Posterior vena cava (tissue), 2 donors: ENCODE results near the gene PRMT6. TPM values are rescaled to one million over a fixed set of nuclear protein-coding genes. Genes with fewer than 3 reads are reported as not detected.
"Not testable (repeated sequence)": the region's sequence is repeated elsewhere in the genome, so short reads cannot be mapped to it uniquely, and the experiment has no call there.

Experiments
- DNase-seq: peaks from one replicate; pipeline ENCODE4 v3.0.0-alpha.2; 2020; ENCODE audit warnings: low spot score
- intact Hi-C, 2 donors: fragments of 100-400 bp; cut with DNase I; formaldehyde crosslinking; loops; one replicate each; pipeline versions ENCODE4 v1.14.1 to v1.14.2; 2022 to 2023
- long read RNA-seq, 2 donors: library from polyadenylated mRNA; unstranded; transcript quantifications; one replicate each; pipeline ENCODE4 v2.0.0, GENCODE V29; 2020 to 2021
- total RNA-seq, 2 donors: library from RNA; stranded (reverse); fragmentation: NEBNext Ultra II Directional; extraction: Animal tissue kit (Norgen Biotek cat#: 25700); gene quantifications; one replicate each; pipeline ENCODE4 v1.2.1, GENCODE V29; 2021
- donor health status: DM: yes; HTN: yes; CAD: no.
- donor health status: DM: yes; HTN: yes; CAD: no.

Gene PRMT6
- 1 to 10 TPM; 7.4 to 8.3 TPM for total RNA-seq
- long read RNA-seq, donor 1, transcript PRMT6-201 (1 exons, 2,616 nt): major isoform, 7 of 7 reads
- long read RNA-seq, donor 1, partial matches to known transcripts: 0 of 7 reads
- long read RNA-seq, donor 1, other reads (novel, unspliced or antisense): 0 of 7 reads
- long read RNA-seq, donor 2, transcript PRMT6-201 (1 exons, 2,616 nt): major isoform, 12 of 12 reads
- long read RNA-seq, donor 2, partial matches to known transcripts: 0 of 12 reads
- long read RNA-seq, donor 2, other reads (novel, unspliced or antisense): 0 of 12 reads

DNA sequence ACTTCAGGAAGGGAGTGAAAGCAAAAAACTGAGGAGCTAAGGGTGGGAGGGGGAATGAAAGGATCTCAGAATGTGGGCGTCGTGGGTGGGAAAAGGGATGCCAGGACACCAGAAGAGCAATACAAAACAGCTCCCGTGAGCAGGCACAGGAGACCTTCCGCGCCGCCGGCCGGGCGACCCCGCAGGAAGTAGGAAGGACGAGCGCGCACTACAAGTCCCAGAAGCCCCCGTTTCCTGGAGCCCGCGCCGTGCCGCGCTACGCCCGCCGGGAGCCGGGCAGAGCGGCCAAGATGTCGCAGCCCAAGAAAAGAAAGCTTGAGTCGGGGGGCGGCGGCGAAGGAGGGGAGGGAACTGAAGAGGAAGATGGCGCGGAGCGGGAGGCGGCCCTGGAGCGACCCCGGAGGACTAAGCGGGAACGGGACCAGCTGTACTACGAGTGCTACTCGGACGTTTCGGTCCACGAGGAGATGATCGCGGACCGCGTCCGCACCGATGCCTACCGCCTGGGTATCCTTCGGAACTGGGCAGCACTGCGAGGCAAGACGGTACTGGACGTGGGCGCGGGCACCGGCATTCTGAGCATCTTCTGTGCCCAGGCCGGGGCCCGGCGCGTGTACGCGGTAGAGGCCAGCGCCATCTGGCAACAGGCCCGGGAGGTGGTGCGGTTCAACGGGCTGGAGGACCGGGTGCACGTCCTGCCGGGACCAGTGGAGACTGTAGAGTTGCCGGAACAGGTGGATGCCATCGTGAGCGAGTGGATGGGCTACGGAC, at the start of gene PRMT6:
TSS of gene PRMT6 (plus strand) at position 249 of the 771 bp plus-strand sequence. CDS start at position 291, 42 bp downstream.
- intact Hi-C loops: no loop called here
- DNase-seq: peak; percentile 94

DNA sequence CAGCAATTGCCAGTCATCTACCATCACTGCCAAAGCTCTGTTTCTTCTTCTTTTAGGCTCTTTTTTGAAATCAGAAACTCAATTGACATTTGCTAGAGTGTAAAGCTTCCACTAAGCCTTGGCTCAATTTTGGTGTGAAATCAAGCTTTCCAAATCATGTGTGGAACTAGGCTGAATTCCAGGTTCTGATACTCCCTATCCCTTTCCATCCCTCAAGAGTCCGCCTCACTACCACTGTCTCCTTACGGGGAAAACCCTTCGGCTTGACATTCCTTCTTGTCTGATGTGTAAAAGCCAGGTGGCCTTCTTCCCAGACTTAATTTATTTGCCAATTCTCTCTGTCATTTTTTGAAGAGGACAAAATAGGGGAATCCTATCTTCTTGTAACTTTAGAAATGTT, 47.2 kb upstream of the PRMT6 start:
- intact Hi-C loops: no loop called here
- no peak for DNase-seq

DNA sequence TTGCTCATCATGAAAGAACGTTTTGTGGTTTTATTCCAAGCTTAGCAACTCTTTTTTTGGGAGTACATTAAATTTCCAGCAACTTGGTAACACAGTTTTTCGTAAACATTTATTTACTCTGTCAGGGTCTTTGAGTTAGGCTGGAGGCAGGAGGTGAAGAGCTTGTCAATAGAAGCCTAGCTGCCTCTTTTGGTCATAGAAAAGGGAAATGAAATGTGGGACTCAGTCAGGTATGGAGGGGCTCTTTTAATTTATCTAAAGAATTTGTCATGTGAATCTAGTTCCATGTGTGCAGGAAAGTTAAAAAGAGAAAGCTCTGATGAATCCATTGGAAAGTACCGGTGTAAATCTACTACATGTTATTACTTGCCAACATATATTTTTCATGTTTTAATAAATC, 45.9 kb upstream of the PRMT6 start:
- DNase-seq: no peak
- intact Hi-C loops: no loop called here

DNA sequence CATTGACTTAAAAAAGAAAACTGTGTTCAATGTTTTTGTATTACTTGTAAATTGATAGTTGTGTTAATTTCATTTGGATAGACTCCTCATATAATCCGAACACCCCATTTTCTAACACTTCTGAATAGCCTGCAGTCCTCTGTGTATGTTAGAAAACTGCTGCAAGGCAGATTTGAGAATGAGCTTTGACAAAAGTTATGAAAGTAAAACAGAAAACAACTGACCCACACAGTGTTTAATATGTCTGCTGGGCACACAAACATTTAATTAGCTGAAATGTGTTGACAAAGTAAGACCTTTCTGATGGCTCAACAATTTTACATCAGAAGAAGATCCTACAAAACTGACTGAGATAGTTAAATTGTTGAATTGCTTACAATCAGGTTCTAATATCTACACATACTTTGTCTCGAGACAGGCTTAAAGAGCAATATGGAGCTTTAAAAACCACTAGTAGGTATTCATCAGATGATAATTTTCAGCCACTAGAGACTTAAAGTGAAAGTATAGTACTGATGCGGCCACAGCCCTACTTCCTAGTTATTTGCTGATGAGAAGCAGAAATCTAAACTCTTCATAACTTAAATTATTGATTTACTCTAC, 40.0 kb upstream of the PRMT6 start:
- intact Hi-C loops: loop anchor here in 1 of 2 donors (5.0 kb wide), 1 partner anchor 989 kb away; no protein-coding TSS in a partner anchor

DNA sequence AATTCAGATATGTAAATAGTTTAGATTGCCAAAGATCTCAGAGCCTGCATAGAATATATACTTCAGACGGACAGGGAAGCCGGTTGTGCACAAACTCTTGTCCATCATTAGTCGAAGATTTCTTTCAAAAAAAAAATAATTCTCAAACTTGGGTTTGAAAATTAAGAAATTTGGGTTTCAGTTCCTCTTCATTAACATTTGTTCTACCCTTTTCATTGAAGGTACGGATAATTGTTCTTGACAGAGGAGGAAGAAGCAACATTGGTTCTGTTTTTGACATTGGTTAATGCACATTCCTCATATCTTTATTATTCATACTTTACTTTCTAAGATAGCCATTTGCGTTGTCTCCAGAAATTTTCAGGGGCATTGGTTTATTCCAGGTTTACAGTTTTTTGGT, 38.0 kb upstream of the PRMT6 start:
- no peak for DNase-seq
- intact Hi-C loops: loop anchor here in 1 of 2 donors (5.0 kb wide), 1 partner anchor 991 kb away; no protein-coding TSS in a partner anchor

More for the DNA sequence above, 40.0 kb upstream of the PRMT6 start:
- DNase-seq: no peak

DNA sequence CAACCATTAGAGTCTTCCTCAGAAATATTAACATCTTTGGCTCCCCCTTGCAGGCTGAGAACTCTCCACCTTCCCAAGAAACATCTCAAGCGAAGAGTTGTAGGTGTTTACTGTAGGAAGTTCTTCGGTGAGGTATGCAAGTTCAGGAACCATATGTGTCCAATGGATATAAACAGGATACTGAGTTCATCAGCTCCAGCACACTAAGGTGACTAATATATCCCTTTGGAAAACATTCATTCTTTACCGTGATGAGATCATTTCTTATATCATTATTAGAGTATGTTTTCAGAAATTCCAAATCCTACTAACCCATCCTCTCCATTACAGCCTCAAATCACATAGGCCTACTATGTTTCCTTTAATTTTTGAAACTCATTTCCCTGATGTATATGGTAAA, 37.3 kb upstream of the PRMT6 start:
- DNase-seq: no peak
- intact Hi-C loops: loop anchor here in 1 of 2 donors (5.0 kb wide), 1 partner anchor 992 kb away; no protein-coding TSS in a partner anchor

DNA sequence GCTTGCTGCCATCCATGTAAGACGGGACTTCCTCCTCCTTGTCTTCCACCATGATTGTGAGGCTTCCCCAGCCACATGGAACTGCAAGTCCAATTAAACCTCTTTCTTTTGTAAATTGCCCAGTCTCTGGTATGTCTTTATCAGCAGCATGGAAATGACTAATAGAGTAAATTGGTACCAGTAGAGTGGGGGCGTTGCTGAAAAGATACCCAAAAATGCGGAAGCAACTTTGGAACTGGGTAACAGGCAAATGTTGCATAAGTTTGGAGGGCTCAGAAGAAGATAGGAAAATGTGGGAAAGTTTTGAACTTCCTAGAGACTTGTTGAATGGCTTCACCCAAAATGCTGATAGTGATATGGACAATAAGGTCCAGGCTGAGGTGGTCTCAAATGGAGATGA, 17.6 kb upstream of the PRMT6 start:
- DNase-seq, intact Hi-C loops: not testable (repeated sequence)

DNA sequence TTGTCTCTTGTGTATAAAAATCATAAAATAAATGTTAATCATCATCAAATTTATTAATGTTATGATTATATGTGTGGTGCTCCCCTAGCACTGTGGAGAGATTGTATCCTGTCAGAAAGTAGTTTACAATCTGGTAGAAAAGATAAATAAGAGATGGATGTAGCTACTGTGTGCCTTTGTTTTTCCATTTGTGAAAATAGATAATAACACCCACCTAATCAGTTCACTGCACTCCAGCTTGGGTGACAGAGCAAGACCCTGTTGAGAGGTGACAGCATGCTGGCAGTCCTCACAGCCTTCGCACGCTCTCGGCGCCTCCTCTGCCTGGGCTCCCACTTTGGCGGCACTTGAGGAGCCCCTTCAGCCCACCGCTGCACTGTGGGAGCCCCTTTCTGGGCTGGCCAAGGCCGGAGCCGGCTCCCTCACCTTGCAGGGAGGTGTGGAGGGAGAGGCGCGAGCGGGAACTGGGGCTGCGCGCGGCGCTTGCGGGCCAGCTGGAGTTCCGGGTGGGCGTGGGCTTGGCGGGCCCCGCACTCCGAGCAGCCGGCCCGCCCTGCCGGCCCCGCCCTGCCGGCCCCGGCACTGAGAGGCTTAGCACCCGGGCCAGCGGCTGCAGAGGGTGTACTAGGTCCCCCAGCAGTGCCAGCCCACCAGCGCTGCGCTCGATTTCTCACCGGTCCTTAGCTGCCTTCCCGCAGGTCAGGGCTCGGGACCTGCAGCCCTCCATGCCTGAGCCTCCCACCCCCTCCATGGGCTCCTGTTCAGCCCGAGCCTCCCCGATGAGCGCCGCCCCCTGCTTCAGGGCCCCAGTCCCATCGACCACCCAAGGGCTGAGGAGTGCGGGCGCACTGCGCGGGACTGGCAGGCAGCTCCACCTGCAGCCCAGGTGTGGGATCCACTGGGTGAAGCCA, 11.9 kb upstream of the PRMT6 start:
- intact Hi-C loops, DNase-seq: not testable (repeated sequence)

DNA sequence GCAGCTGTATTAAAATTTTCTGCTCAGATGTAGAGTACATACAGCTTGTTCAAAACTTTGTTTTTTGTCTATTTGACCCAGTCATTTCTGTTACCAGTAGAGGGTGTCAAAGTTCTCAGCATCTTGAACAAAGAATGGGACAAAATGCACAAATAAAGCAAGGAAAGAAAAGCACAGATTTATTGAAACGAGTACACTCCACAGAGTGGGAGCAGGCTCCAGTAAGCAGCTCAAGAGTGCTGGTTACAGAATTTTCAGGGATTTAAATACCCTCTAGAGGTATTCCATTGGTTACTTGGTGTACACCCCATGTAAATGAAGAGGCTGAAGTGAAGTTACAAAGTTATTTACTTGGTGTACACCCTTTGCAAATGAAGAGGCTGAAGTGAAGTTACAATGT, 8.9 kb upstream of the PRMT6 start:
- DNase-seq: no peak
- intact Hi-C loops: no loop called here

DNA sequence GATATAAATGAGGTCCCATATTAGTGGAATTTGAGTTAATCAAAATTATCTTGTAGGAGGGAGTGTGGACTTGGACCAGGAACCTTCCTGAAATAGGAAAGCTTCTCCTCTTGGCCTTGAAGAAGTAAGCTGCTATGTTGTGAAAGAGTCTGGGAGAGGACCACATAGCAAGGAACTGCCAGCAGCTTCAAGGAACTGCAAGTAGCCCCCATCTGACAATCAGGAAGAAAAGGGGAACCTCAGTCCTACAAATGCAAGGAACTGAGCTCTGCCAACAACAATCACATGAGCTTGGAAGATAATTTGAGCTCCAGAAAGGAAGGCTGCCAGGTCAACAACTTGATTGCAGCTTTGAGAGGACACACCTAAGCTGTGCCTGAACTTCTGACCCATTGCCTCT, 8.2 kb upstream of the PRMT6 start:
- no peak for DNase-seq
- intact Hi-C loops: no loop called here

DNA sequence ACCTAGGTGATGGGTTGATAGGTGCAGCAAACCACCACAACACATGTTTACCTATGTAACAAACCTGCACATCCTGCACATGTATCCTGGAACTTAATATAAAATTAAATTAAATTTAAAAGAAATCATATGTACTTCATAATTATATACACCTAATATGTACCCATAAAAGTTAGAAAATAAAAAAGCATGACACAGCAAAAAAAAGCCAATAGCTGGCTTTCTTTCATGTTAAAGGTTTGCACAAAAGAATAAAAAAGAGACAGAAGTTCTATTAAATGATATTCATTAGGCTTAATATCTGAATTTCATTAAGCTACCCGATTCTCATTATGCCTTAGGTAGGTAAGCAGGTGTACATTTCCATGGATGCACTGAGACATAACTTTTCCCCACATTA, 5.2 kb upstream of the PRMT6 start:
- DNase-seq: no peak
- intact Hi-C loops: no loop called here

DNA sequence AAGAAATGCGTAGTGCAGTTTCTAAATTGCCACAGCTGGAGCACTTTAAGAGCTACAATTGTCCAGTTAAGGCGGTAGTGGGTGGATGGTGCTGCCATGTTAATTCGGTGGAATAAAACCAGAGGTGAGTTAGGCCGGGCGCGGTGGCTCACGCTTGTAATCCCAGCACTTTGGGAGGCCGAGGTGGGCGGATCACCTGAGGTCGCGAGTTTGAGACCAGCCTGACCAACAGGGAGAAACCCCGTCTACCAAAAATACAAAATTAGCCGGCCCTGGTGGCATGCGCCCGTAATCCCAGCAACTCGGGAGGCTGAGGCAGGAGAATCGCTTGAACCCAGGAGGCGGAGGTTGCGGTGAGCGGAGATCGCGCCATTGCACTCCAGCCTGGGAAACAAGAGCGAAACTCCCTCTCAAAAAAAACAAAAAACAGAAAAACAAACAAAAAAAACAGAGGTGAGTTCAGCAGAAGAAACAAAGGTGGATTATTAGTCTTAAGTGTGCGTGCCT, 502 bp upstream of the PRMT6 start:
- not testable (repeated sequence) for DNase-seq

DNA sequence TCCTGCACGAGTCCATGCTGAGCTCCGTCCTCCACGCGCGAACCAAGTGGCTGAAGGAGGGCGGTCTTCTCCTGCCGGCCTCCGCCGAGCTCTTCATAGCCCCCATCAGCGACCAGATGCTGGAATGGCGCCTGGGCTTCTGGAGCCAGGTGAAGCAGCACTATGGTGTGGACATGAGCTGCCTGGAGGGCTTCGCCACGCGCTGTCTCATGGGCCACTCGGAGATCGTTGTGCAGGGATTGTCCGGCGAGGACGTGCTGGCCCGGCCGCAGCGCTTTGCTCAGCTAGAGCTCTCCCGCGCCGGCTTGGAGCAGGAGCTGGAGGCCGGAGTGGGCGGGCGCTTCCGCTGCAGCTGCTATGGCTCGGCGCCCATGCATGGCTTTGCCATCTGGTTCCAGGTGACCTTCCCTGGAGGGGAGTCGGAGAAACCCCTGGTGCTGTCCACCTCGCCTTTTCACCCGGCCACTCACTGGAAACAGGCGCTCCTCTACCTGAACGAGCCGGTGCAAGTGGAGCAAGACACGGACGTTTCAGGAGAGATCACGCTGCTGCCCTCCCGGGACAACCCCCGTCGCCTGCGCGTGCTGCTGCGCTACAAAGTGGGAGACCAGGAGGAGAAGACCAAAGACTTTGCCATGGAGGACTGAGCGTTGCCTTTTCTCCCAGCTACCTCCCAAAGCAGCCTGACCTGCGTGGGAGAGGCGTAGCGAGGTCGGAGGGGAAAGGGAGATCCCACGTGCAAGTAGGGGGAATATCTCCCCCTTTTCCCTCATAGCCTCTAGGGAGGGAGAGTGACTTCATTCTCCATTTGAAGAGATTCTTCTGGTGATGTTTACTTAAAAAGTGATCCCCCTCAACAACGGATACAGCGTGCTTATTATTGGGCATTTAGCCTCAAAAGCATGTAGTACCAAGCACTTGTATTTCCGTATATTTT, 991 bp downstream of the PRMT6 start:
- peak; percentile 88 for DNase-seq

More for the DNA sequence above, 502 bp upstream of the PRMT6 start:
- intact Hi-C loops: not testable (repeated sequence)

DNA sequence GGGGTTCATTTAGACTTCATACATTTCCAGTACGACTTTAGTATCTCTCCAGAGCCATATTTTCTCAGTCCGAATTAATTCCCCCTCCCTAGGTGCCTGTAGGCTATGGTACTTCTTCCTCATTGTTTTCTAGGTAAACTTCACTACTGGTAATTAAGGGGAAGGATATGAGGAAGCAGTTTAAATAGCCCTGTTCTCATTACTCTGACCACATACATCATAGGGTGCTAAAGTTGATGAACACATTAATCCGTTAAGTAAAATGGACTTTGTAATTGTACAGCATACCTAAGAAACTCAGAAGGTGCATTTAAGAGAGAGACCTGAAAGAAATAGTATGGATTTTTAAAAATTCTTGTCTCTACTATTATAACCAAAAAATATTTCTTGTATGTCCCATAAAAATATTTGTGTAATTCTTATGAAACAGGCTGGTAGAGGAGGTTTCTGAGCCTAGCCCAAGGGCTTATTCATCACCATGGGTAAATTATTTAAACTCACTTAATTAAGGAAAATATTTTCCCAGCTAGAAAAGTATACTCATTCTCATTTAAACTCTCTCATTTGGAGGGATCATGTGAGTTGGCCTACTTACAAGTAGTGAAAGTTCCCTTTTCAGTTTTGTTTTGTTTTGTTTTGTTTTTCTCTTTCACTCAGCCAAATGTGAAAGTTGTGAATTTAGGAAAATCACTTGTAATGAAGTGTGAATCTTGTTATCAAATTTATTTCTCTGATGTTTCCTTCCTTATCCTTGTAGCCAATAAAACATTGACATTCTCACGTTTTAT, 2.0 kb downstream of the PRMT6 start:
- no peak for DNase-seq
- intact Hi-C loops: no loop called here

More for the DNA sequence above, 991 bp downstream of the PRMT6 start:
- intact Hi-C loops: no loop called here

DNA sequence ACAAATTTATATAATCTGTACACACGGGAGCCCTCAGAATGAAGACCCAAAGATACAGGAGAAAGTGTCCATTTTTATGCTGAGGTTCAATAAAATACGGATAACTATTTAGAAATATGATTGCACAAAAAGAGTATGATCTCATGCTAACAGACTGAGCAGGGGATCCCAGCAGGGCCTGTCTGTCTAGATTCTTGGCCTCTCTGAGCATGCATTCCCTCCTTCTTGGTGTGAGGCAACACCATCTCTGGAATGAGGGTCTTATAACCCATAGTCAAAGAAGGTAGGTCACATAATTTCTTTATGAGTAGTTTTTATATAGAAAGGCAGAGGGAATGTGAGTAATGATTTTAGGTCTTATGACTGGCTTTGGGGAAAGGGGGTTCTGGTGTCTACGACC, 5.4 kb downstream of the PRMT6 start:
- intact Hi-C loops: no loop called here
- DNase-seq: no peak

DNA sequence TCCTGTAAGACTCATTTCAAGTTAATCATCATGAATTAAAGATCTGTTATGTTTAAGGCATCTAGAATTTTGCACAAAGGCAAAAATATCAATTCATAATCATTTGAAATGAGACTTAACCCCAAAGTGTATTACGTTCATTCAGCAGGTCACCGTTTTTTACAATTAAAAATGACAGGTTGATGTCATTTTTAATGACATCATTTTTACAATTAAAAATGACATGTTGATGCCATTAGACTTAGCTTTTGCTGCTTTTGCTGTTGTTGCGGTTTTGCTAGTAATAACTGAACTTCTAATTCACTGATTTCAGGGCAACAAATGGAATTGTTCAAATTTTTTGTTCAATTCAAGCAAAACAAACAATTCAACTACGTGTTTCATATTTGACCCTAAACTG, 17.0 kb downstream of the PRMT6 start:
- intact Hi-C loops: no loop called here
- no peak for DNase-seq

DNA sequence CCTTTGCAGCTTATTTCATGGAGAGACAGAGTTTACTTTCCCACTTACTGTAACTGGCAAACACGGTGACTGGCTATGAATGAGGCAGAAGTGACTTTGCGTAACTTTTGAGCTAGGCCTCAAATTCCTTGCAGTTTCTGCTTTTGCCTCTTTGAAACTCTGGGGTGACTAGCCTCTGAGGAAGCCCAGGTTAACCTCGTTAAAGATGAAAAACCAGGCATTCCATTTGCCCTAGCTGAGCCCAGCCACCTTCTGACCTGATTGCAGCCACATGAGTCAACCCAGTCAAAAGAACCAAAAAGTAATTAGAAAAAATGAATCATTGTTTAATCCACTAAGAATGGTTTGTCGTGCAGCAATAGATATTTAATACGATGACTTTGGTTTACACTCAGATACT, 20.4 kb downstream of the PRMT6 start:
- DNase-seq: no peak
- intact Hi-C loops: no loop called here
